ENCODE data around the gene TFCP2L1.
"Not testable (repeated sequence)": the region's sequence is repeated elsewhere in the genome, so short reads cannot be mapped to it uniquely, and the experiment has no call there.

TFCP2L1 gene

GRCh38 chr2:121237336-121237979, 47.5 kb downstream of the TFCP2L1 start:
- Histone ChIP-seq H3K4me1 (ENCODE audit: insufficient read depth, low read length) (peaks cover 7% of the 10 kb centered on the region; the same call in 1 of the 2 replicates), H3K9ac (ENCODE audit: low read depth, low read length) (no peak overlapping the region), H3K36me3 (ENCODE audit: insufficient read depth, low read length) (0 out of 2 replicates have a peak, but pooled peaks cover 3% of the 10 kb centered on the region), H3K9me3 (ENCODE audit: control insufficient read depth, insufficient read depth, low read length) (no peaks in the 10 kb centered on the region)

- Histone ChIP-seq H3K4me1 (ENCODE audit: insufficient read depth, low read length) (peaks cover 7% of the 10 kb centered on the region; the same call in 1 of the 2 replicates), H3K9me3 (ENCODE audit: control insufficient read depth, insufficient read depth, low read length) (no peaks in the 10 kb centered on the region), H3K36me3 (ENCODE audit: insufficient read depth, low read length) (0 out of 2 replicates have a peak, but pooled peaks cover 3% of the 10 kb centered on the region), H3K9ac (ENCODE audit: low read depth, low read length) (no peak overlapping the region)
These were observed 48.3 kb downstream of the TFCP2L1 start for GRCh38 chr2:121236650-121237180.

- H3K36me3 ChIP-seq (ENCODE audit: insufficient read depth, low read length), result 0 out of 2 replicates have a peak, but pooled peaks cover 3% of the 10 kb centered on the region
- no peak overlapping the region for H3K9ac ChIP-seq (ENCODE audit: low read depth, low read length)
- peaks cover 7% of the 10 kb centered on the region; the same call in 1 of the 2 replicates for H3K4me1 ChIP-seq (ENCODE audit: insufficient read depth, low read length)
- no peaks in the 10 kb centered on the region for H3K9me3 ChIP-seq (ENCODE audit: control insufficient read depth, insufficient read depth, low read length)
These were observed 48.8 kb downstream of the TFCP2L1 start for GRCh38 chr2:121236101-121236640.

- H3K36me3 ChIP-seq (ENCODE audit: insufficient read depth, low read length), result 0 out of 2 replicates have a peak, but pooled peaks cover 3% of the 10 kb centered on the region
- no peak overlapping the region for H3K9ac ChIP-seq (ENCODE audit: low read depth, low read length)
- H3K9me3 ChIP-seq (ENCODE audit: control insufficient read depth, insufficient read depth, low read length), result no peaks in the 10 kb centered on the region
- H3K4me1 ChIP-seq (ENCODE audit: insufficient read depth, low read length), result peaks cover 7% of the 10 kb centered on the region; the same call in 1 of the 2 replicates
These were observed 49.5 kb downstream of the TFCP2L1 start for GRCh38 chr2:121235542-121235941.

GRCh38 chr2:121234791-121235190, 50.2 kb downstream of the TFCP2L1 start:
- peaks cover 7% of the 10 kb centered on the region; the same call in 1 of the 2 replicates for H3K4me1 ChIP-seq (ENCODE audit: insufficient read depth, low read length)
- H3K9me3 ChIP-seq (ENCODE audit: control insufficient read depth, insufficient read depth, low read length), result no peaks in the 10 kb centered on the region
- H3K9ac ChIP-seq (ENCODE audit: low read depth, low read length), result no peak overlapping the region
- H3K36me3 ChIP-seq (ENCODE audit: insufficient read depth, low read length), result 0 out of 2 replicates have a peak, but pooled peaks cover 3% of the 10 kb centered on the region

- Histone ChIP-seq H3K36me3 (ENCODE audit: insufficient read depth, low read length) (0 out of 2 replicates have a peak, but pooled peaks cover 3% of the 10 kb centered on the region), H3K9ac (ENCODE audit: low read depth, low read length) (no peak overlapping the region), H3K4me1 (ENCODE audit: insufficient read depth, low read length) (peaks cover 7% of the 10 kb centered on the region; the same call in 1 of the 2 replicates), H3K9me3 (ENCODE audit: control insufficient read depth, insufficient read depth, low read length) (no peaks in the 10 kb centered on the region)
These were observed 50.9 kb downstream of the TFCP2L1 start for GRCh38 chr2:121234144-121234543.

GRCh38 chr2:121233486-121234110, 51.4 kb downstream of the TFCP2L1 start:
- Histone ChIP-seq H3K4me1 (ENCODE audit: insufficient read depth, low read length) (peaks cover 7% of the 10 kb centered on the region; the same call in 1 of the 2 replicates), H3K36me3 (ENCODE audit: insufficient read depth, low read length) (0 out of 2 replicates have a peak, but pooled peaks cover 3% of the 10 kb centered on the region), H3K9me3 (ENCODE audit: control insufficient read depth, insufficient read depth, low read length) (no peaks in the 10 kb centered on the region), H3K9ac (ENCODE audit: low read depth, low read length) (no peak overlapping the region)

- H3K9me3 ChIP-seq (ENCODE audit: control insufficient read depth, insufficient read depth, low read length), result no peaks in the 10 kb centered on the region
- 0 out of 2 replicates have a peak, but pooled peaks cover 3% of the 10 kb centered on the region for H3K36me3 ChIP-seq (ENCODE audit: insufficient read depth, low read length)
- H3K4me1 ChIP-seq (ENCODE audit: insufficient read depth, low read length), result peaks cover 2% of the 10 kb centered on the region; the same call in 1 of the 2 replicates
- no peak overlapping the region for H3K9ac ChIP-seq (ENCODE audit: low read depth, low read length)
These were observed 52.3 kb downstream of the TFCP2L1 start for GRCh38 chr2:121232626-121233265.

GRCh38 chr2:121231385-121232000, 53.5 kb downstream of the TFCP2L1 start:
- Histone ChIP-seq H3K9ac (ENCODE audit: low read depth, low read length) (no peak overlapping the region), H3K36me3 (ENCODE audit: insufficient read depth, low read length) (0 out of 2 replicates have a peak, but pooled peaks cover 3% of the 10 kb centered on the region), H3K9me3 (ENCODE audit: control insufficient read depth, insufficient read depth, low read length) (no peaks in the 10 kb centered on the region), H3K4me1 (ENCODE audit: insufficient read depth, low read length) (no peaks in the 10 kb centered on the region)

GRCh38 chr2:121228521-121228920, 56.5 kb downstream of the TFCP2L1 start:
- Histone ChIP-seq H3K36me3 (ENCODE audit: insufficient read depth, low read length) (no peaks in the 10 kb centered on the region), H3K9ac (ENCODE audit: low read depth, low read length) (no peak overlapping the region), H3K4me1 (ENCODE audit: insufficient read depth, low read length) (no peaks in the 10 kb centered on the region), H3K9me3 (ENCODE audit: control insufficient read depth, insufficient read depth, low read length) (no peaks in the 10 kb centered on the region)

GRCh38 chr2:121227381-121228144, 57.4 kb downstream of the TFCP2L1 start:
- not testable (repeated sequence) for H3K9ac ChIP-seq (ENCODE audit: low read depth, low read length); H3K9me3 ChIP-seq (ENCODE audit: control insufficient read depth, insufficient read depth, low read length); H3K36me3 ChIP-seq (ENCODE audit: insufficient read depth, low read length); H3K4me1 ChIP-seq (ENCODE audit: insufficient read depth, low read length)

GRCh38 chr2:121225681-121226080, 59.3 kb downstream of the TFCP2L1 start:
- H3K9ac ChIP-seq (ENCODE audit: low read depth, low read length); H3K9me3 ChIP-seq (ENCODE audit: control insufficient read depth, insufficient read depth, low read length); H3K4me1 ChIP-seq (ENCODE audit: insufficient read depth, low read length); H3K36me3 ChIP-seq (ENCODE audit: insufficient read depth, low read length): not testable (repeated sequence)

- no peak overlapping the region for H3K9ac ChIP-seq (ENCODE audit: low read depth, low read length)
- H3K36me3 ChIP-seq (ENCODE audit: insufficient read depth, low read length), result no peaks in the 10 kb centered on the region
- no peaks in the 10 kb centered on the region for H3K9me3 ChIP-seq (ENCODE audit: control insufficient read depth, insufficient read depth, low read length)
- H3K4me1 ChIP-seq (ENCODE audit: insufficient read depth, low read length), result no peaks in the 10 kb centered on the region
These were observed 64.0 kb downstream of the TFCP2L1 start for GRCh38 chr2:121220995-121221394.

All from ES-I3 (cell line).